GM19452 (cell line): Measurements from ENCODE around the gene RAB1B.
"Not testable (repeated sequence)": the region's sequence is repeated elsewhere in the genome, so short reads cannot be mapped to it uniquely, and the experiment has no call there.

ENCODE experiments used
- ATAC-seq: cut with Tn5 transposase; IDR thresholded peaks from one replicate; pipeline ENCODE4 v1.9.1; 2021; ENCODE audit not compliant: unreplicated experiment

RAB1B gene

GRCh38 chr11:66294626-66295620, 26.5 kb downstream of the RAB1B start:
- no peak for ATAC-seq

GRCh38 chr11:66297610-66298009, 29.2 kb downstream of the RAB1B start:
- no peak for ATAC-seq

- ATAC-seq = no peak
Observed at GRCh38 chr11:66299186-66299585, 30.7 kb downstream of the RAB1B start.

- no peak for ATAC-seq
Observed at GRCh38 chr11:66302656-66303055, 34.2 kb downstream of the RAB1B start.

GRCh38 chr11:66309475-66309874, 41.0 kb downstream of the RAB1B start:
- ATAC-seq = no peak

- no peak for ATAC-seq
Observed at GRCh38 chr11:66310324-66310723, 41.9 kb downstream of the RAB1B start.

- ATAC-seq = not testable (repeated sequence)
Observed at GRCh38 chr11:66310803-66311440, 42.5 kb downstream of the RAB1B start.

GRCh38 chr11:66311470-66311964, 43.1 kb downstream of the RAB1B start:
- no peak for ATAC-seq

- peak; percentile 60 for ATAC-seq
Observed at GRCh38 chr11:66311965-66312548, 43.6 kb downstream of the RAB1B start.

GRCh38 chr11:66312549-66313320, 44.3 kb downstream of the RAB1B start:
- ATAC-seq = peak; percentile 54

- ATAC-seq = no peak
Observed at GRCh38 chr11:66313321-66314185, 45.1 kb downstream of the RAB1B start.

- ATAC-seq = no peak
Observed at GRCh38 chr11:66314186-66314501, 45.7 kb downstream of the RAB1B start.

GRCh38 chr11:66314561-66315497, 46.4 kb downstream of the RAB1B start:
- no peak for ATAC-seq

- ATAC-seq = no peak
Observed at GRCh38 chr11:66315498-66315885, 47.1 kb downstream of the RAB1B start.

GRCh38 chr11:66315921-66316811, 47.7 kb downstream of the RAB1B start:
- ATAC-seq = no peak

GRCh38 chr11:66316849-66317251, 48.4 kb downstream of the RAB1B start, which contains the start of gene CD248:
Gene CD248, minus strand, starts transcription at chr11:66317044. Its CDS starts 17 bp downstream, at chr11:66317027.
- ATAC-seq = no peak

- ATAC-seq = no peak
Observed at GRCh38 chr11:66317322-66317722, 48.9 kb downstream of the RAB1B start.
